OCI-LY3 (cell line): Measurements from ENCODE around the gene SPPL2B.

Experiments
- EZH2phosphoT487 ChIP-seq: fragments of 200-600 bp; shearing (Covaris generic); IDR thresholded peaks from 2 replicates; pipeline ENCODE4 v1.6.1; 2018; ENCODE audit warnings: antibody characterized with exemption, mixed run types, low read depth
- TF ChIP-seq, protein P1 (sequence below): fragments of 200-600, 300-600 bp; sonication (generic); IDR thresholded peaks from 2 replicates; pipeline ENCODE4 v1.5.1; 2014; ENCODE audit warnings: antibody characterized with exemption, low read length, low read depth

DNA sequence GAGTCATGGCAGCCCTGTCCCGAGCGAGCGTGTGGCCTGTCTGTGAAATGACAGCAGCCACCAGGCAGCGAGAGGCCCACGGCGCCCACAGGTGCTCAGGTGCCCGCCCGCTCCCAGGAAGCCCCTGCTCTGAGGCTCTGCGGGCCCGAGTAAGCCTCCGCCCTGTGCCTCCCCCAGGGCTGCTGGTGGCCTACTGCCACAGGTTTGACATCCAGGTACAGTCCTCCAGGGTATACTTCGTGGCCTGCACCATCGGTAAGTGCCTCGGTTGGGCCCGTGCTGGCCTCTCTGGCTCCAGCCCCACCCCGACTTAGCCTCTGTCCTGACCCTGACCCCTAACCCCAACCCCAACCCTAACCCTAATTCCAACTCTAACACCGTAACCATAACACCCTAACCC, 16.6 kb downstream of the SPPL2B start:
- TF ChIP-seq, protein P1, sequence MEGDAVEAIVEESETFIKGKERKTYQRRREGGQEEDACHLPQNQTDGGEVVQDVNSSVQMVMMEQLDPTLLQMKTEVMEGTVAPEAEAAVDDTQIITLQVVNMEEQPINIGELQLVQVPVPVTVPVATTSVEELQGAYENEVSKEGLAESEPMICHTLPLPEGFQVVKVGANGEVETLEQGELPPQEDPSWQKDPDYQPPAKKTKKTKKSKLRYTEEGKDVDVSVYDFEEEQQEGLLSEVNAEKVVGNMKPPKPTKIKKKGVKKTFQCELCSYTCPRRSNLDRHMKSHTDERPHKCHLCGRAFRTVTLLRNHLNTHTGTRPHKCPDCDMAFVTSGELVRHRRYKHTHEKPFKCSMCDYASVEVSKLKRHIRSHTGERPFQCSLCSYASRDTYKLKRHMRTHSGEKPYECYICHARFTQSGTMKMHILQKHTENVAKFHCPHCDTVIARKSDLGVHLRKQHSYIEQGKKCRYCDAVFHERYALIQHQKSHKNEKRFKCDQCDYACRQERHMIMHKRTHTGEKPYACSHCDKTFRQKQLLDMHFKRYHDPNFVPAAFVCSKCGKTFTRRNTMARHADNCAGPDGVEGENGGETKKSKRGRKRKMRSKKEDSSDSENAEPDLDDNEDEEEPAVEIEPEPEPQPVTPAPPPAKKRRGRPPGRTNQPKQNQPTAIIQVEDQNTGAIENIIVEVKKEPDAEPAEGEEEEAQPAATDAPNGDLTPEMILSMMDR: no peak
- TF ChIP-seq EZH2phosphoT487: no peak
